ENCODE data around the gene SEMA3C. TPM values are rescaled to one million over a fixed set of nuclear protein-coding genes. Genes with fewer than 3 reads are reported as not detected.

Gene SEMA3C
- total RNA-seq, 2 experiments from 2014 or later: 0.08 TPM

- H3K4me1 Mint-ChIP-seq (ENCODE audit: low read depth): no peaks in the 10 kb centered on the region
Measured at GRCh38 chr7:80806663-80807062, 112.2 kb downstream of the SEMA3C start.

GRCh38 chr7:80804589-80804988, 114.3 kb downstream of the SEMA3C start:
- intact Hi-C loops (cut with DNase I, micrococcal nuclease): no loop called here
- Histone ChIP-seq H3K36me3 (ENCODE audit: insufficient read depth, low read length) (no peaks in the 10 kb centered on the region), H3K27me3 (ENCODE audit: control insufficient read depth in 1 of 2, insufficient read depth in 2 of 2, low read length in 2 of 2) (no peaks in the 10 kb centered on the region), H3K4me3 (ENCODE audit: low read length) (no peak overlapping the region), H3K27ac (ENCODE audit: low read depth in 1 of 2, low read length in 2 of 2) (no peak overlapping the region), H3K9me3 (ENCODE audit: control insufficient read depth in 1 of 2, insufficient read depth in 1 of 2, low read length in 2 of 2) (no peaks in the 10 kb centered on the region), H3K4me1 (ENCODE audit: insufficient read depth, low read length) (no peaks in the 10 kb centered on the region)
- H3K9me3 Mint-ChIP-seq: peaks cover 2% of the 10 kb centered on the region
- DNase-seq (no peak), ATAC-seq (ENCODE audit: poor library complexity) (no peak)
- ChIA-PET CTCF (no interaction called here), POLR2A (no interaction called here)
- H3K27me3 Mint-ChIP-seq: no peaks in the 10 kb centered on the region
- no peaks in the 10 kb centered on the region for H3K4me1 Mint-ChIP-seq (ENCODE audit: low read depth)
- H3K27ac Mint-ChIP-seq: no peak overlapping the region
- no peak overlapping the region for H3K4me3 Mint-ChIP-seq
- H3K36me3 Mint-ChIP-seq (ENCODE audit: low read depth): no peaks in the 10 kb centered on the region
- TF ChIP-seq CTCF (IDR thresholded peaks at IDR 0.05): no peak

More at GRCh38 chr7:80806663-80807062, 112.2 kb downstream of the SEMA3C start:
- DNase-seq (no peak), ATAC-seq (ENCODE audit: poor library complexity) (no peak)
- Mint-ChIP-seq H3K27me3 (no peaks in the 10 kb centered on the region), H3K9me3 (peaks cover 4% of the 10 kb centered on the region), H3K27ac (no peak overlapping the region), H3K36me3 (ENCODE audit: low read depth) (no peaks in the 10 kb centered on the region), H3K4me3 (no peak overlapping the region)
- CTCF ChIA-PET: interaction anchor here (0.6 to 0.7 kb wide), 2 partner anchors 109 to 450 kb away, joined by 4 read pairs; no protein-coding TSS in a partner anchor
- POLR2A ChIA-PET: no interaction called here
- no peak for TF ChIP-seq CTCF (IDR thresholded peaks at IDR 0.05)
- no peaks in the 10 kb centered on the region for H3K36me3 ChIP-seq (ENCODE audit: insufficient read depth, low read length)
- intact Hi-C loops (cut with DNase I, micrococcal nuclease): no loop called here
- no peaks in the 10 kb centered on the region for H3K27me3 ChIP-seq (ENCODE audit: control insufficient read depth in 1 of 2, insufficient read depth in 2 of 2, low read length in 2 of 2)
- H3K27ac ChIP-seq (ENCODE audit: low read depth in 1 of 2, low read length in 2 of 2): no peak overlapping the region
- H3K4me3 ChIP-seq (ENCODE audit: low read length): no peak overlapping the region
- no peaks in the 10 kb centered on the region for H3K4me1 ChIP-seq (ENCODE audit: insufficient read depth, low read length)
- no peaks in the 10 kb centered on the region for H3K9me3 ChIP-seq (ENCODE audit: control insufficient read depth in 1 of 2, insufficient read depth in 1 of 2, low read length in 2 of 2)

GRCh38 chr7:80802527-80802926, 116.3 kb downstream of the SEMA3C start:
- no peak overlapping the region for H3K4me3 ChIP-seq (ENCODE audit: low read length)
- H3K4me1 ChIP-seq (ENCODE audit: insufficient read depth, low read length): no peaks in the 10 kb centered on the region
- Mint-ChIP-seq H3K27me3 (no peaks in the 10 kb centered on the region), H3K4me1 (ENCODE audit: low read depth) (no peaks in the 10 kb centered on the region), H3K4me3 (no peak overlapping the region), H3K27ac (no peak overlapping the region), H3K36me3 (ENCODE audit: low read depth) (no peaks in the 10 kb centered on the region), H3K9me3 (no peaks in the 10 kb centered on the region)
- no peak for ATAC-seq (ENCODE audit: poor library complexity)
- H3K36me3 ChIP-seq (ENCODE audit: insufficient read depth, low read length): no peaks in the 10 kb centered on the region
- ChIA-PET POLR2A (no interaction called here), CTCF (no interaction called here)
- no peaks in the 10 kb centered on the region for H3K27me3 ChIP-seq (ENCODE audit: control insufficient read depth in 1 of 2, insufficient read depth in 2 of 2, low read length in 2 of 2)
- intact Hi-C loops (cut with DNase I, micrococcal nuclease): no loop called here
- peaks cover 0 to 3% of the 10 kb centered on the region in 2 experiments for H3K9me3 ChIP-seq (ENCODE audit: control insufficient read depth in 1 of 2, insufficient read depth in 1 of 2, low read length in 2 of 2)
- no peak for DNase-seq
- no peak for TF ChIP-seq CTCF (IDR thresholded peaks at IDR 0.05)
- H3K27ac ChIP-seq (ENCODE audit: low read depth in 1 of 2, low read length in 2 of 2): no peak overlapping the region

All from CD4-positive, alpha-beta T cell (primary cell).